HEK293T (cell line): ENCODE data around the gene PKNOX2.

Source experiments
- CTCF ChIA-PET: fragments of 350-600 bp; formaldehyde crosslinking; extraction: SDS; loops from one replicate; lab custom pipeline; 2021; ENCODE audit warnings: antibody characterized with exemption, inconsistent platforms; lab: Yijun Ruan, JAX
- POLR2A ChIA-PET: fragments of 350-600 bp; formaldehyde crosslinking; extraction: SDS; loops from one replicate; lab custom pipeline; 2020; ENCODE audit warnings: antibody characterized with exemption, inconsistent platforms; lab: Yijun Ruan, JAX
- DNase-seq: peaks from one replicate; pipeline ENCODE4 v3.0.0; 2012; ENCODE audit warnings: mixed read lengths; ENCODE audit errors: extremely low spot score
- ARNT ChIP-seq: fragments of 450-650 bp; IDR thresholded peaks from 2 replicates; pipeline ENCODE4 v1.6.1; 2017; ENCODE audit warnings: mild to moderate bottlenecking
- BHLHE40 ChIP-seq: fragments of 450-650 bp; IDR thresholded peaks from 2 replicates; pipeline ENCODE4 v1.6.1; 2016; ENCODE audit warnings: mild to moderate bottlenecking, moderate library complexity, borderline replicate concordance
- CTBP1 ChIP-seq: fragments of 450-650 bp; IDR thresholded peaks from 2 replicates; pipeline ENCODE4 v1.6.1; 2016; ENCODE audit warnings: borderline replicate concordance
- ELF4 ChIP-seq: fragments of 450-650 bp; IDR thresholded peaks from 2 replicates; pipeline ENCODE4 v1.6.1; 2017; ENCODE audit warnings: antibody characterized with exemption
- FOXA1 ChIP-seq: fragments of 450-650 bp; IDR thresholded peaks from 2 replicates; pipeline ENCODE4 v1.6.1; 2016; ENCODE audit warnings: mild to moderate bottlenecking
- FOXK2 ChIP-seq: fragments of 450-650 bp; IDR thresholded peaks from 2 replicates; pipeline ENCODE4 v1.6.1; 2016; ENCODE audit warnings: mild to moderate bottlenecking
- FOXM1 ChIP-seq: fragments of 450-650 bp; IDR thresholded peaks from 2 replicates; pipeline ENCODE4 v1.6.1; 2017; ENCODE audit warnings: mild to moderate bottlenecking, borderline replicate concordance
- HDGF ChIP-seq: fragments of 450-650 bp; IDR thresholded peaks from 2 replicates; pipeline ENCODE4 v1.6.1; 2017; ENCODE audit warnings: antibody characterized with exemption, borderline replicate concordance
- L3MBTL2 ChIP-seq: fragments of 450-650 bp; conservative IDR thresholded peaks from 2 replicates; pipeline ENCODE4 v1.6.1; 2016; ENCODE audit warnings: mild to moderate bottlenecking
- LEF1 ChIP-seq: fragments of 450-650 bp; IDR thresholded peaks from 2 replicates; pipeline ENCODE4 v1.6.1; 2017; ENCODE audit warnings: mild to moderate bottlenecking, borderline replicate concordance
- NFRKB ChIP-seq: fragments of 450-650 bp; IDR thresholded peaks from 2 replicates; pipeline ENCODE4 v1.6.1; 2016; ENCODE audit warnings: mild to moderate bottlenecking, moderate library complexity
- SP1 ChIP-seq: fragments of 450-650 bp; IDR thresholded peaks from 2 replicates; pipeline ENCODE4 v1.6.1; 2017
- SUZ12 ChIP-seq: fragments of 450-650 bp; IDR thresholded peaks from 2 replicates; pipeline ENCODE4 v1.6.1; 2016; ENCODE audit warnings: mild to moderate bottlenecking
- TARDBP ChIP-seq: fragments of 450-650 bp; IDR thresholded peaks from 2 replicates; pipeline ENCODE4 v1.6.1; 2016
- ZNF384 ChIP-seq: fragments of 450-650 bp; IDR thresholded peaks from 2 replicates; pipeline ENCODE4 v1.6.1; 2016
- TF ChIP-seq, protein P1 (sequence below): fragments of 450-650 bp; IDR thresholded peaks from 2 replicates; pipeline ENCODE4 v1.6.1; 2016

Gene PKNOX2

DNA sequence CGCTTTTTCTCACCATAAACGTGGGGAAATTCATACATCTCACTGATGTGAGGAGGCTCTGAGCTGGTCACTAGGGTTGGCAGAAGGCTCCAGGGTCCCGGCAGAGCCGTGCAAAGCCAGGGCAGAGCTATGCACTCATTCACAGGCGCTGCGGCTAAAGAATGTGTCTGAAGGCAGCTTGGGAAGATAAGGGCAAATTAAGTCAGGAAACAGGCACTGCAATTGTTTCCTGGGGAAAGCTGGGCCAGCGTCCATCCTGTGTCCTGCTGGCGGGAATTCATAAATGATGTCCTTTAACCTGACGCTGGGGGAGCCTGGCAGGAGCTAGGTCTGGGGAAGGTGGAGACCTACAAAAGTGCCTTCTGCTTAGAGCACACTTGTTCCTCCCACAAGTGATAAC, 27.6 kb downstream of the PKNOX2 start:
- TF ChIP-seq CTBP1 (no peak), ELF4 (no peak), FOXM1 (no peak), ARNT (no peak), LEF1 (no peak), ZNF384 (no peak), L3MBTL2 (no peak)
- TF ChIP-seq, protein P1, sequence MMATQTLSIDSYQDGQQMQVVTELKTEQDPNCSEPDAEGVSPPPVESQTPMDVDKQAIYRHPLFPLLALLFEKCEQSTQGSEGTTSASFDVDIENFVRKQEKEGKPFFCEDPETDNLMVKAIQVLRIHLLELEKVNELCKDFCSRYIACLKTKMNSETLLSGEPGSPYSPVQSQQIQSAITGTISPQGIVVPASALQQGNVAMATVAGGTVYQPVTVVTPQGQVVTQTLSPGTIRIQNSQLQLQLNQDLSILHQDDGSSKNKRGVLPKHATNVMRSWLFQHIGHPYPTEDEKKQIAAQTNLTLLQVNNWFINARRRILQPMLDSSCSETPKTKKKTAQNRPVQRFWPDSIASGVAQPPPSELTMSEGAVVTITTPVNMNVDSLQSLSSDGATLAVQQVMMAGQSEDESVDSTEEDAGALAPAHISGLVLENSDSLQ = no peak
- ChIA-PET CTCF (no interaction called here), POLR2A (interaction anchor here (1.1 kb wide), 1 partner anchor 23 kb away, joined by 3 read pairs; no protein-coding TSS in a partner anchor)
- DNase-seq = no peak

DNA sequence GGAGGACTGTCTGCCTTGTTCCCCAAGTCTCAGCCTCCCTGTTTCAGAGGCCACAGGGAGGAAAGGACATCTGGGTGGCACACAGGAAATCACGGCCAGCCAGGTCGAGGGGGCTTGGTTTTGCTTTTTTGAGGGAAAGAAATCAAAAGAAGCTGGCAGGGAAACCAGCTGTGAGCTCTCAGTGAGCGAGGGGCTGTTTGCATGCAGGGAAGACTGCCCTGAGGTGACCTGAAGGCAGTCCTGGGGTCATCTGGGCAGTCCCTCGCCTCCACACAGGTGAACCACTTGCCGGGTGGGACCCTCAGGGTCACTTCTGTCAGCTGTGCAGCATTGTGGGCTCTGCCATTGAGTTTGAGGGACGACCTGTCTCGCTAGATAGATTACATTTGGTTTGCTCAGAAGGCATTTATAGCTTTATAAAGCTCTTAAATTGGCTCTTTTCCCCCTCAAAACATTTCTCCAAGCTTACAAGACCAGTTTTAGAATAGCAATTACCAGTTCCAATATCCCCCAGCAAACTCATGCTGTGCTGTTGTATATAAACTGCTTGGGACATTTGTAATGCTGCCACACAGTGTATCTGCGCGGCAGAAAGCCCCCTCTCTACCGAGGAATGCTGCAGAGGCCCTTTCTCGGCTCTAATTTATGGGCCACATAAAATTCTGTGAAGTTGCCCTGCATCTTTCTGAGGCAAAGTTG, 28.3 kb downstream of the PKNOX2 start:
- ChIA-PET CTCF (no interaction called here), POLR2A (interaction anchor here (1.1 kb wide), 1 partner anchor 24 kb away, joined by 3 read pairs; no protein-coding TSS in a partner anchor)
- TF ChIP-seq, protein P1 = peak; percentile 59
- TF ChIP-seq SUZ12 = no peak
- no peak for DNase-seq

DNA sequence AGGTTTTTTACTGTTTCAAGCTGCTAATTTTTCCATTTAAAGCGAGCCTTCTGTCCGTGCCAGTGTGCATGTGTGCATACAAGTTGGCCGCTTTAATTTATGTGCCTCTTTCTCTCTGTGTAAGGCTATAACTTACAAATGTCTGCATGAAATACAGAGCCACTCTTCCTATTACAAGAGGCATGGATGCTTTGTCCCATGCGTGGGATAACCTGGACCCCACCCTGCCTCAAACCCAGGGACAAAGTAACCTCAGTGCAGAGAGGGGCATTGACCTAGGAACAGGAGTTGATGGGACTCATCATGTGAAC, 28.8 kb downstream of the PKNOX2 start:
- DNase-seq = no peak
- no peak for TF ChIP-seq SUZ12
- no peak for TF ChIP-seq FOXM1
- TF ChIP-seq FOXK2 = no peak
- TF ChIP-seq FOXA1 = no peak
- no peak for TF ChIP-seq NFRKB
- TF ChIP-seq L3MBTL2 = no peak
- no peak for TF ChIP-seq ZNF384
- no peak for TF ChIP-seq ELF4
- TF ChIP-seq BHLHE40 = no peak
- TF ChIP-seq CTBP1 = no peak
- POLR2A ChIA-PET = no interaction called here
- CTCF ChIA-PET = no interaction called here

DNA sequence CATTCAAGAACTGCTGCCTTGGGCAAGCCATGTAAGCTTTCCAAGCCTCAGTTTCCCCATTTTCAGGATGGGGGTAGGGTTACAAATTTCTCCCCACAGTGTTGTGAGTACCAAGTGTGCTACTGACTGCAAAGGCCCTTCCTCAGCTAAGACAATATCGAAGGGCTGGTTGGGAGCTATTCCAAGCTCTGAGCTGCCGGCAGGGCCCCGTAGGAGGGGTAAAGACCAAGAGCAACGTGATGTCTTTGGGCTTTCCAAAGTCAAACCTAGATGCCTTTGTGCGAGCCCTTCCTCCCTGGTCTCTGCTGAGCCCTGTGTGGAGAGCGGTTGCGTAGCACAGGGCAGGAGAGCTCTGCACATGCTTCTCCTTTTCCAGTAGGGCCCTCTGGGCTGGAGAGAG, 29.3 kb downstream of the PKNOX2 start:
- DNase-seq = no peak
- TF ChIP-seq BHLHE40 (no peak), SUZ12 (no peak), ZNF384 (no peak), FOXM1 (no peak), ARNT (no peak), NFRKB (no peak), FOXA1 (no peak), HDGF (no peak), SP1 (no peak), L3MBTL2 (no peak), ELF4 (no peak), FOXK2 (no peak)
- ChIA-PET POLR2A (no interaction called here), CTCF (no interaction called here)

DNA sequence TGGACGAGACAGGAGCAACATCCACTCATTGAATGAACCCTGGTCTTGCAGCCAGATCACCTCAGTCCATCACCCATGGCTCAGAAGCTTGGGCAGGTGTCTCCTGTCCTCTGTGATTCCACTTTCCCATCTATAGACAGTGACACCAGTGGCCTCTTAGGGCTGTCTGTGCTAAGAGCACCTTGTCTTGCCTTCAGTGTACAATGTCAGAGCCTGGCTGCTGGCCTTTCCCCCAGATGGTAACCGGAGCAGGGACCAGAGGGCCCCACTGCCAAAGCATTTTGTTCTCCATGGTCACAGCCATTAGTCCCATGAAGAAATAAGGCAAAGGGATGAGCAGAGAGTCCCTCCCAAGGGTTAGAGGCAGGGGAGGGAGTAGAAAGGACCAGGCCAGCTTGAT, 35.4 kb downstream of the PKNOX2 start:
- TF ChIP-seq FOXA1 (no peak), BHLHE40 (no peak), TARDBP (no peak), ZNF384 (no peak)
- DNase-seq = no peak
- ChIA-PET CTCF (no interaction called here), POLR2A (no interaction called here)

DNA sequence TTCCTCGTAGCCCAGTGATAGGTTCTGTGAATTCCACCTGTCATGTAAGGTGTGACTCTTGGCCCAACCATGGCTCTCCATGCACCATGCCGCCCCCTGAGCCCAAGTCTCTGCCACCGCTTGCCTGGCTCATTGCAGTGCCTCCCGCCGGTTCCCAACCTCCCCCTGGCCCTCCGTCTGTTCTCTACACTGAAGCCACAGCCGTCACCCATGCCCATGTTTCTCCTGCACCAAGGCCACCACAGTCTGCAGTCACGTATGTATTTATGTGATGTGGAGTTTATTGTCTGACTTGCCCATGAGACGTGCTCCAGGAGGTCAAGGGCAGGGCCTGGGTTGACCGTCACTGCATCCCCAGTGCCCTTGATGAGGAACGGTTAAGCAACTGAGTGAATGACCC, 35.9 kb downstream of the PKNOX2 start:
- CTCF ChIA-PET = no interaction called here
- TF ChIP-seq NFRKB (no peak), CTBP1 (no peak), ZNF384 (no peak), FOXM1 (no peak), LEF1 (no peak), SUZ12 (no peak), HDGF (no peak)
- TF ChIP-seq, protein P1 = no peak
- POLR2A ChIA-PET = no interaction called here
- DNase-seq = no peak

DNA sequence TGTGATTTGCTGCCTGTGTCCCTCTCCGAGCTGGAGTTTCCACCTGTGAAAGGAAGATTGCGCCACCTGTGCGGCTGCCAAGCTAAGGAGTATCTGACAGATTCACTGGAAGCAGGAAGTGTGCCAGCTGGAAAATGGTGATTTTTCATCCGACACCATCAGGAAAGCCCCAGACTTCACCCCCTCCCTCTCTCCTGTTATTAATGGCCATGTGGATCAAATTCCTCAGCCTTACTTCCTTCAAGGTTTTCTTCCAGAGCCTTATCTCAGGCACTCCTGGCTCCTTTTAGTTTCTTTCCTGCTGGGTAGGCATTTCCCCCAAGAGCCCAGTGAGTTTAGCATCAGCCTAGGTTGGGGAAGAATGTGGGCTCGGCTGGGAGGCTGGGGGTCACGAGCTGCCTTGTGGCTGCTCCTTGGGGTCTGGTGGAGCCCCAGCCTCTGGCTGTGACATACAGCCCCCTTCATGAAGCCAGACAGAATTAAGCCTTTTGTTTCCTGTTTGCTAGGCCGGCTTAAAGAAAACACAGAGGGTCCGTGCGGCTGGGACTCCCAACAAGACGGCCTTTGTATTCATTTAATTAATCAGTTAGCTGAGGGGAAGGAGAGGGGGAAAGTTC, 37.1 kb downstream of the PKNOX2 start:
- CTCF ChIA-PET = no interaction called here
- POLR2A ChIA-PET = no interaction called here

More for the DNA sequence above, 37.1 kb downstream of the PKNOX2 start:
- TF ChIP-seq, protein P1 = no peak
- TF ChIP-seq SP1 (no peak), L3MBTL2 (no peak), SUZ12 (no peak), FOXK2 (no peak), FOXA1 (no peak), LEF1 (no peak), TARDBP (no peak), FOXM1 (no peak), ARNT (no peak), NFRKB (no peak), HDGF (no peak), CTBP1 (no peak), BHLHE40 (no peak)
- DNase-seq = no peak
